ENCODE data around the gene CCDC88C.
"Not testable (repeated sequence)": the region's sequence is repeated elsewhere in the genome, so short reads cannot be mapped to it uniquely, and the experiment has no call there.

CCDC88C gene

DNA sequence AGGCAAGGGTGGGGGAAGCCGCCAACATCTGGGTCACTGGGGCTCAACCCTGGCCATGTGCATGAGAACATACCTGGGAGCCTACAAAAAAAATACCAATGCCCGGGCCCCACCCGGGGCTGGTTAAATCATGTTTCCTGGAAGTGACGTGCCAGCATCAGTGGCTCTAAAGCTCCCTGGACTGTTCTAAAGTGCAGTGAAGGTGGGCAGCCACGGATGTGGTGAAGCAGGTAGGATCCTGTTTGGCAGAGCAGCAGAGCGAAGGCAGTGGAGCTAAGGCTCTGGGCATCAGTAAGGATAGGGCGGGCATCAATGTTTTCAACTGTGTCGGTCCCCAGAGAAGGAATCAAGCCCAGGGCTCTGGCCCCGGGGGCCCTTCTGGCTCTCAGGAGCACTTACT lies 172.6 kb downstream of the CCDC88C start:
- no peak for DNase-seq (ENCODE audit: low read depth in 2 of 2)

DNA sequence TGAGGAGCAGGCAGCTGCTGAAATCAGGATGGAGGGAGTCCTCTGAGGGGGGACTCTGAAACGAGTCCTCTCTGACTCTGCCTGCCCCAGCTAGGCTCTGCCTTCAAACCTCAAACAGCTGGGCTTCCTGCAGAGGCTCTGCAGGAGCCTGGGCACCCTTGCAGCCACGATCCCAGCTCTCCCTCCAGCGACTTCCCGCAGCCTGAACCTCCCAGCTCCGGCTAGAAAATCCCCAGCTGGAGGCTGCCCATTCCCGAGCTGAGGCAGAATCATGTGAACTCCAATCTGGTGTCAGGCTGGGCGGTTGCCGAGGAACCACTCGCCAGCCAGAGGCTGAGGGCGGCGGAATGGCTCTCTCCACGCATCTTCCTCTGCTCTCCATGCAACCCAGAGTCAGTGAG lies 173.1 kb downstream of the CCDC88C start, which contains the start of gene GPR68:
Gene GPR68, minus strand, starts transcription at position 204 of the 401 bp plus-strand sequence. CDS start 9,654 bp downstream, outside the sequence.
- no peak for DNase-seq (ENCODE audit: low read depth in 2 of 2)

DNA sequence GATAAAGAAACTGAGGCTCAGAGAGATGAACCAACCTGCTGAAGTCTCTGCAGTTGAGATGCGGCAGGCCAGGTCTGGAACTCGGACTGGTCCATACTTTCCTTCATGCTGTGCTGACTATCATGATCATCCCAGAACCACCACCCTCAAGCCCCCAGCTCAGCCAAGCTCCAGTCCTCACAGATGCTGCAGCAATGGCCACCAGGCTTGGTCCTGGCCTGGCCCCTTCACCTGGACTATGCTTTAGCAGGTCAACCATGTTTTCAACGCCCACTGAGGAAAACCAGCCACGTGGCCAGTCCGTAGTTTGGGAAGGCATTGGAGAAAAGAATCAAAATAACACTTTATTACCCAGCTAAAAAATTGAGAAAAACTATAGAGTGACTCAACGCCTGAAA lies 174.5 kb downstream of the CCDC88C start:
- no peak for DNase-seq (ENCODE audit: low read depth in 2 of 2)

DNA sequence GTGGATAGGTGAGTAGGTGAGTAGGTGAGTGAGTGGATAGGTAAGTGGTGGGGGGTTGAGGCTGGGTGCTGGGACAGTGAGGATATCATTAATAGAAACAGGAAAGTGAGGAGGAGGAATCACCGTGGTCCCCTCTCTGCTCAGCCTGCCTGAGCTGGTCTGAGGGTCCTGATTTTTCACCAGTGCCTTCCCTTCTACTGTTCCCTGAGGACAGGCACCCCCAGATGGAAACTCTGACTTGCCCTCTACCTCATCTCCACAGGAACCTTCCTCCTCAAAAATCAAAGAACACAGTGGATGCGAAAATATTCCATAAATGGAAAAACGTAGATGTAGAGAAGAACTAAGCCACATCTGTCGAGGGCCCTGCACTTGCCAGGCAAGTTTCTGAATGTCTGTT lies 175.0 kb downstream of the CCDC88C start:
- DNase-seq (ENCODE audit: low read depth in 2 of 2) = no peak

DNA sequence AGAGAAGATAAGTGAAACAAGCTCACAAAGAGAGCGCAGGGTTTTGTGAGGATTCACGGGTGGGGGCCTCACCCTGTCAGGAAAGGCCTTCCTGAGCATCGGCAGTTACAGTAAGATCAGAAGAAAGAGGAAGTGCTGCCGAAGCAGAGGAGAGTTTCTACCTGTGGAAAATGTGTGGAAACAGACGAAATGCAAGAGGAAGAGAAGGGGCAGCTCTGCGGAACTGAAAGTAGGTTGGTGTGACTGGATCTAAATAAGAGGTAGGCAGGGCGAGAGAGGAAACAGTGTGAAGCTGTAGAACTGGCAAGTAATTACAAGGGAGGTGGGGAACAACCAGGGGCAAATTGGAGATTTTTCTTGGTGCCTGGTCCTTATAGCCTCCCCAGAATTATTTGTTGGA lies 175.8 kb downstream of the CCDC88C start:
- DNase-seq (ENCODE audit: low read depth in 2 of 2) = no peak

DNA sequence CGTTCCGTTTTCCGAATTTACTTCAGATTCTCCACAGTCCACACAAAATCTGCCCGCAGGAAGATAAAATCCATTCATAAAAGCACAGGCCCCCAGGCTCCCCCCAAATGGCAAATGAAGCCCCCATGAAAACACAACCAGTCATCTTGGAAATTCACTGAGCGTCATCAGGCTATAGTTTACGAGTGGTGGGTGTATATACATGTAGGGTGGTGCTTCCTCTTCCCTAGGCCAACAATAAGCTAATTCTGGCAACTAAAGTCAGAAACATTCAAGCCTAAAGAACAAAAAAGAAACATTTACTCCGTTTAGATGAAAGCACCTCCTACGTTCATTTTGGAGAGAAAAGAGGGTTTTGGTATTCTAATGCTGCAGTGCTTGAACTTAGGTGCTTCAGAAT lies 179.0 kb downstream of the CCDC88C start:
- DNase-seq (ENCODE audit: low read depth in 2 of 2) = no peak

DNA sequence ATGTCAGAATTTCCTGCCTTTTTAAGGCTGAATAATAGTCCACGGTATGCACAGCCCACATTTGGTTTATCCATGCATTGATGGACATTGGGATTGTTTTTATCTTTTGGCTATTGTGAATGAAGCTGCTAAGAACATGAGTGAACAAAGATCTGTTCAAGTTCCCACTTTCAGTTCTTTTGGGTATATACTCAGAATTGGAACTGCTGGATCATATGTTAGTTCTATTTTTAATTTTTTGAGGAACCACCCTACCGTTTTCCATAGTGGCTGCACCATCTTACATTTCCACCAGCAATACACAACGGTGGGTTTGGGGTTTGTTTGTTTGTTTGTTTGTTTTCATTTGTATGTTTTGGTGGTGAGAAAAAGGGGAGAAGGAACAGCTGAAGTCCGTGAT lies 179.5 kb downstream of the CCDC88C start:
- DNase-seq (ENCODE audit: low read depth in 2 of 2) = no peak

DNA sequence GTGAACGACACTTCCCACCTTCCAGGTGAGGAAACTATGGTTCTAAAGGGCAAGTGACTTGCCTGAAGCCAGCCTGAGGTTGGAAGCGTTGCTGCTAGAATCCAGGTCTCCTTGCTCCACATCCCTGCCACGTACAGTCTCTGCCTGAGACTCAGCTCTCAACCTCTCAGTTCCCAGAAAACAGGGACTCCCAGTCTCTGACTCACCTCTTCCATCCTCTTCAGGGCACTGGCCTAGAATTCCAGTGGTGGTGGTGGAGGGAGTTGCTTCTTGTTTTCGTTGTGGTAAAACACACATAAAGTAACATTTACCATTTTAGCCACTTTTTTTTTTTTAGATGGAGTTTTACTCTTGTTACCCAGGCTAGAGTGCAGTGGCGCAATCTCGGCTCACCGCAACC lies 180.4 kb downstream of the CCDC88C start:
- no peak for DNase-seq (ENCODE audit: low read depth in 2 of 2)

DNA sequence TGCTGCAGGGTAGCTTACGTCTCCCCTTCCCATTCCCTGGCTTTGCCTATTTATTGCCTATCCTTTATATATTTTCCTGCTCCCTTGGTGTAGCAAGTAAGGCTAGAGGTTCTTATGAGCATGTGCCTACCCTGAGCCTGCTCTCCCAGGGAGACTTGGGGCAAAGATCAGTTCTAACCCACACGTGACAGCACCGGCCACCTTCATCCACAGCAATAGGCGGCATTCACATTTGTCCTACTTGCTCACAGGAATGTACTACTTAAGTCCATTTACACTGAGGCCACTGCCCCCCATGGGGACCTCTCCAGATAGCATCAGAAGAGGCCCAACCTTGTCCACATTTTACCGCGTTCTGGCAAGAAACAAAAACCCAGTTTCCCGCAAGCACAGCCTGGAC lies 181.8 kb downstream of the CCDC88C start:
- DNase-seq (ENCODE audit: low read depth in 2 of 2) = no peak

DNA sequence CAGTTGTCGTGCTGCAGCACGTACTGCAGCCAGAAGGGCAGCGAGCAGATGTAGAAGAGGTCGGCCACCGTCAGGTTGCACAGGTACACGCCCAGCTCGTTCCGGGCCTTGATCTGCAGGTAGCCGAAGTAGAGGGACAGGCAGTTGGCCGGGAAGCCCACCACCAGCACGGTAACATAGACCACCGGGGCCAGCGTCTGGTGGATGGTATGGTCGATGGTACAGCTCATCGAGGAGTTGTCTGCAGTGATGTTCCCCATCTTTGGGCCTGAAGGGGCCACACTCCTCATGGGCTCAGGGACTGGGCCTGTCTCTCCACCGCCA lies 182.9 kb downstream of the CCDC88C start:
- DNase-seq (ENCODE audit: low read depth in 2 of 2) = no peak

DNA sequence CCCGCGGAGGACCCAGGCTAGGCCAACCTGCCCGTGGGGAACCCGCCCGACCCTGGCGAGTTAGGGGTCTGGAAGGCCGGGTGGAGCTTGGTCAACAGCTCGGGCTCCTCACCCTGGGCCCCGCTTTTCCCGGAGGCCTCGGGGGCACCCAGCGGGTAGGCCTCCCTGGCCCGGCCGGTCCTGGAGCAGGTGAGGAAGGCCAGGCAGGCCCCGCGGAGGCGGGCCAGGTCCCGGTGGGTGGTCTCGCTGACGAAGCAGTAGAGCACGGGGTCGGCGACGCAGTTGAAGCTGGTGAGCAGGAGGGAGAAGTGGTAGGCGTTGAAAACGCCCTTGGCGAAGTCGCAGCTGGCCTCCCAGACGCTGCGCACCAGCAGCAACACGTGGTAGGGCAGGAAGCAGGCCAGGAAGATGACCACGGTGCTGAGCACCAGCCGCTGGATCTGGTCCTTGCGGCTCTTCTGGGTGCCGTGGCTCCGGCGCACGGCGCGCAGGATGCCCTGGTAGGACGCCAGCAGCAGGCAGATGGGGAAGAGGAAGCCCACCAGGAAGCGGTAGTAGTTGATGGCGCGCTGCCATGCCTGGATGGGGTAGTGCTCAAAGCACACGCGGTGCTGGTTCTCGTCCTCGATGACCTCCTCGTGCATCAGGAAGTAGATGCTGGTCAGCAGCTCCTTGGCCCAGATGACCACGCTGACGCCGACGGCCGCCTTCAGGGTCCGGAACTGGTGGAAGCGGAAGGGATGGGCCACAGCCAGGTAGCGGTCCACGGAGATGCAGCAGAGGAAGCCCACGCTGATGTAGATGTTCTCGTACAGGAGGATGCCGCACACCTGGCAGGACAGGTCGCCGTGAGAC lies 183.5 kb downstream of the CCDC88C start:
- no peak for DNase-seq (ENCODE audit: low read depth in 2 of 2)

DNA sequence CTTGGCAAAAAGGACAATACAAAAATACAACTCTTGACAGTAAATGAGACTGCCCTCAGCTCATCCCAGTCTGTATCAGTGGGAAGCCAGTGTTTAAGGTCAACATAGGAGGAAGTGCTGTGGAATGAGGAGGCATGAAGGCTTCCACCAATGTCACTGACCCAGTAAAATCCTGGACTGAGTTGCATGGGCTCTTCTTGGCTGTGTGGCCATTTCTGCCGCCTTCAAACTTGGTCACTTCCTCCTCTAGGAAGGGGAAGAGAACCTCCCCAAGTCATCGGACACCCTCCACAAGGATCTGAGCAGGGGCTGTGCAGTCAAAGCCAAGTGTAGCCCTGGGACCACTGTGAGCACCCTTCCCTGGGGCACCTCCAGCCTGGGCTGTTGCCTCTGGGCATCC lies 185.0 kb downstream of the CCDC88C start:
- no peak for DNase-seq (ENCODE audit: low read depth in 2 of 2)

DNA sequence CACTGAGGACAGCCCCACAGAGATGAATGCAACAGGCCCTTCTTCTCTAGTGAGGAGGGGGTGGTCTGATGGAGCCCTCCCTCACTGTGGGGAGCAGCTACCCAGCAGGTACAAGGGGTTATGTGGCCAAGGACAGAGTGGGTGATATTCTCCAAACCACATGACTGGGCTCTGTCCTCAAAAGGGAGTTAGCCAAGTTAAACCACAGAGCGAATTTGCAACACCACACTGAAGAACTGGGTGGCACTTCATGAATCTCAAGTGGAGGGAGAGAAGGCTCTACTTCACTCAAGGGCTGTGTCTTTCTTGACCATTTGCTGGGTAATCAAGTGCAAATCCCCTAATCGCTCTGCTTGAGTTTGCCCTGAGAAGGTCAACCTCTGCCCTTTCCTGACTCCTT lies 185.6 kb downstream of the CCDC88C start:
- DNase-seq (ENCODE audit: low read depth in 2 of 2) = no peak

DNA sequence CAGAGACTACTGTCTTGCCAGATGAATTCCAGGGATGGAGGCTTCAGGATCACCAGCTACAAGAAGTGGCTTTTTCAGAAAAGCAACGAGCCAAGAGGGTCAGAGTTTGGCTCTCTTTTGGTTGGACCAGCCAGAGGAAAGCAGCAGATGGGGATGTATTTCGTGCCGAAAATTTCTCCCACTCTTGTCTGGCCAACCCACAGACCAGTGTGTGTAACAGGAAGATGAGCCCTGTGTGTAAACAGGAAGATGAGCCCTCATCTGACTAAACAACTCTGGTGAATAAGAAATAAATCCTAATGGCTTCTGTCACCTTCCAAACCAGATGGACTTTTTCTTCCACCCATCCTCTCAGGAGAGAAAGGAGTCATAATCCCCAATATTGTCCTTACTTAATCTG lies 186.2 kb downstream of the CCDC88C start:
- DNase-seq (ENCODE audit: low read depth in 2 of 2) = no peak

DNA sequence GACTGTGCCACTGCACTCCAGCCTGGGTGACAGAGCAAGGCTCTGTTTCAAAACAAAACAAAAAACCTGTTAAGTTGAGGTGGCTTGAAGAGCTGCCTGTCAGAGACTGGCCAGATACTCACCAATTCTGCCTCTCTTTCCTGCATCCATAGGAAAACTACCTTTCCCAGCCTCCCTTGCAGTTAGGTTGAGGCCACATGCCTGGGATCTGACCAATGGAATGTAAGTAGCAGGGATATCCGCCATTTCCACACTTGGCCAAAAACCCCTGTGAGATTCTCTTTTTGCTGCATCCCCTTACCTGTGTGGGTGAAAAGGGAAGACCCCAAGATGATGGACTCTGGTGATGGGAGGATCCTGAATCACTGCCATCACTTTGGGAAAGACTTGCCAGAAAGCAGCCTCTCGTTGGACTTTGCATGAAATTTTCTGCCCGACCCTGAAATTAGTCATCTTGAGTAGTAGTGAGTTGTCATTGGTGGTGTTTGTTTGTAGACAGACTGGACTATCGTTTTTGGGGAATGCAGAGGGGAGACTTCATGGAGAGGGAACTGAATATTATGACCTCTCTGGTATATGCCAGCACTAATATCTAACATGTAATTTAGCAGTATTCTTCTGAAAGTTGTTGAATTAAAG lies 187.1 kb downstream of the CCDC88C start:
- no peak for DNase-seq (ENCODE audit: low read depth in 2 of 2)

DNA sequence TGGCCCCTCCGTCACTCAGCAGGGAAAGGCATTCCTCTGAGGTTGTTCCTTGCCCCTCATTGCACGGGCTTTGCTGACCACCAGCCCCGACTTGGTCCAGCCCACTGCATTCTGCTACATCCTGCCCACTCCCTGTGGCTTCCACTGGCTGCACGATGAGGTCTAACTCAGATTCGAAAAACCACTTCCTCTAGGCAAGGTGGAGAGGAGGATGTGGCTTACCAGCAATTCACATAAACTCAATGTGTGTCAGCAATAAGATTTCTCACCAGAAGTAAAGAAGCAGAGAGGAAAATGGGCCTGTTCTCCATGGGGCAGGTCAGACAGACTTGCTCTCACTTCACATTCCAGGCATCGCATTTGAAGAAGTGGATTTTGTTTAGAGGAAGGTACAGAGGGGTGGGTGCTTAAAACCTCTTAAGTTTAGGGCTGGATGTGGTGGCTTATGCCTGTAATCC lies 187.8 kb downstream of the CCDC88C start:
- no peak for DNase-seq (ENCODE audit: low read depth in 2 of 2)

DNA sequence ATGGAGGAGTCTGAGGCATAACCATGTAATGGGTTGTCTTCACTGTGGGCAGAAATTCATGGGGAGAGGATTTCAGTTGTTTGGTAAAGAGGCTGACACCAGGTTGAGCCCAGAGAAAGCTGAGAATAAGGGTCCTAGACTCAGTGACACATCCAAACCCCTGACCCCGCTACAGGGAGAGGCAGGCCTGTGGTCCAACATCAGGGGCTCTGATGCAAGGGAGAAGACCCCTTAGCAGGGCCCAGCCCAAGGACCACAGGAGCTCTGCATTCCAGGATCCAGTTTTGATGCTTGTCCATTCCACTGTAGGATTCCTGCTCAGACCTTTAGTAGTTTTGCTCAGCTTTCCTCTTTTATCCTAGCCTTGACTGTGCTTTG lies 188.6 kb downstream of the CCDC88C start:
- DNase-seq (ENCODE audit: low read depth in 2 of 2) = no peak

DNA sequence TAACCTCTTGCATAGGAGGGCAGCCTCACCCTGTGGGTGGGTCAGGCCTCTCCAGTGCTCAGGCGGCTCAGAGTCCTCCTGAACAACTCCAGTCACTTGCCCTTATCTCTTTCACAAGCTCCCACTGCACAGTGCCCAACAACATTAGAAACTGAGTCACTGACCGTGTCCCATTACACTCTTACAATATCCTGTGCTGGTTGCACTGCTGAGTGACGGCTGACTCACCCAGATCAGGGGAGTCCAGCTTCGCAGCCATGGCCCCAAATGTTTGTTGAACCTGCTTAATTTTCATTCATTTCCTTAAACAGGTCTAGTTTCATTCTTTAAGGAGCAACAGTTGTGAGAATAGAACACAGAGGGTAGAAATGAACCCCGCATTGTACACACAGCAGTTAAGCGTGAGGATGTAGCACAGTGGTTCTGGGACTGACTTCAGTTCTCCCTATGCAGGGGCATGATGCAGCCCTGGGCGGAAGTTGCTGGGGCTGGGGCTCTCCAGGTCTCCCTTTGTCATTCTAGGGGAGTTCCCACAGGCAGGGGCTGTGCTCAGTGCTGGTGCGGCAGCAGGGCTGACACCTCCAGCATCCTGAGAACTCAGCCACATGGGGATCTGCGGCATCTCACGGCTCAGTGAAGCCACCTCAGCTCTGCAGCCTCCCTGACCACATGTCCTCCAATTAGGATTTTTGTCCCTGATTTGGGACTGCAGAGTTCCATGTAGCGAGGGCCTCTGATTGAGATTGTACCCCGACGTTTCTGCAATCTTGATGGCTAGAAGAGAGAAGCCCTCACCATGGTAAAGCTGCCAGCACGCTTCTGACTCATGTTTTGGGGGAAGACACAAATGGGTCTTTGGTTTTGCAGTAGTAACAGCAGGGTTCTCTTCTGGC lies 189.3 kb downstream of the CCDC88C start:
- DNase-seq (ENCODE audit: low read depth in 2 of 2) = peak; percentile 74 to 80

DNA sequence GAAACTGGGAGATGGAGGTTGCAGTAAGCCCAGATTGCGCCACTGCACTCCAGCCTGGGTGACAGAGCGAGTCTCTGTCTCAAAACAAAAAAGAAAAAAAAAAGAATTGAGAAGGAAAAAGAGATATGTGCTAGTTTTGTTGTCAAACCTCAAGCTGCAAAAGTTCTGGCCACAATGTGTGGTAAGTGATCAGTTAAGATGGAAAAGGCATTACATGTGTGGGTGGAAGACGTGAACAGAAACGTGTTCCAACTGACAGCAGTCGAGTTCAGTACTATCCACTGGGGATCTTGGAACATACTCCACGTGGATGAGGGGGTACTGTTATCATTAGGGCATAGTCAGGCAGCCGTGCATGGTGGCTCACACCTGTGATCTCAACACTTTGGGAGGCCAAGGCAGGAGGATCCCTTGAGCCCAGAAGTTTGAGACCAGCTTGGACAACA lies 190.4 kb downstream of the CCDC88C start:
- no peak for DNase-seq (ENCODE audit: low read depth in 2 of 2)

DNA sequence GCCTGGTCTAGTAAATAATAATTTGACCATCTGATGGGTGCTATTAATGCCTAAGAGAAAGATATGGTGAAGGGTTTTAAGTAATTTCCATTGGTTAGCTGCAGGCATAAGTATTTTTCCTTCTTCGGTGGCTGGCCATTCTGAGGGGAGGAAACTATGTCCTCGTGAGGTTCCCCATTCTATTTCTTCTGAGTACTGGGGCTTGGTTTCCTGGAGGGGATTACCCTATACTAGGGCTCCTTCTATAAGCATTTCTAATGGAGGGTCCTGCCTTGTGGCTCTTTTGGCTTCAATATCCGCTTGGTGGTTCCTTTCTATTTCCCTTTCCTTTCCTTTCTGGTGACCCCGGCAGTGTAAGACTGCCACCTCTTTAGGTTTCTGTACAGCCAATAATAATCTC lies 191.3 kb downstream of the CCDC88C start:
- DNase-seq (ENCODE audit: low read depth in 2 of 2) = not testable (repeated sequence)

DNA sequence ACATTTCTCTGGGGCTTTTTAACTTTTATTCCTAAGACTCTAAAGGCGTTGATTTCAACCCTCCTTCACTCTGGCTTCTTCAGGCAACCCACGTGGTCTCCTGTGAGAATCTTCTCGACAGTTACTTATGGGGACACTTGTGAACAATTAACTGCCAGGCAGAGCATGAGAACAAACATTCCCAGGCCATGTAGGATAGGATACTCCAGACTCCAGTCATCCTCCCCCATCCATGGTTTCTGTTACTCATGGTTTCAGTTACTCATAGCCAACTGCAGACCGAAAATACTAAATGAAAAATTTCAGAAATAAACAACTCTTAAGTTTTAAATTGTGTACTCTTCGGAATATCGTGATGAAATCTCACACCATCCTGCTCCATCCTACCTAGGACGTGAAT lies 192.6 kb downstream of the CCDC88C start:
- DNase-seq (ENCODE audit: low read depth in 2 of 2) = no peak

DNA sequence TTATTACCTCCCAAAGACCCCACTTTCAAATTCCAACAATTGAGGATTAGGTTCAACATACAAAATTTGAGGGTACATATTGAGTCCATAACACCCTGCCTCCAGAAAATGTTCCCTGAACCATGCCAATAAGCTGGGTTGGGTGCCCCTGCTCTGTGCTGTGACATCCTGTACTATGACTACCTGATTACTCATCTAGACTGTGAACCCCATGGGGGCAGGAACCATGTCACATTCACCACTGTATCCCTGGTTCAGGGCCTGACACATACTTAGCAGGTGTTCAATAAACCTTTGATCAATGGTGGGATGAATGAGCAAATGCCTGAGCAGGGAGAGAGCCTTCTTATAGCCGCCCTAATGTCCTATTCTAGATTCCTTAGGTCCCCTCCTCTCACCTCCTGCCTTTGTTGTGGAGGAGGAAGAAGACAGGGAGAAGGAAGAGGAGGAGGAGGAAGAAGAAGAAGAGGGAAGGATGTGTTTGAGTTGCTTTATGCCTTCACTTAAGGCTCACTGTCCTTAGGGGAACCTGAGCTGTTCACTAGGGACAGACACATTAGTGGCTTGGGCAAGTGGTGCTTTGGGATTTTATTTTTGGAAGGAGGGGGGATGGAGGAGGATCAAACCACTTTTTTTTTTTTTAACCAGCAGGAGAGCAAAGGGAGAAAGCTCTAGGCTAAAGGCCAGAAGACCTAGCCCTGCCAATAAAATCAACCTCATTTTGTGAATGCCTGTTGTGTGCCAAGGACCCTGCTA lies 194.4 kb downstream of the CCDC88C start:
- DNase-seq (ENCODE audit: low read depth in 2 of 2) = no peak
